Midbrain (tissue), 1 donor: ENCODE results near the gene SPHK2.
A peak's percentile ranks its signal among the peaks of the same experiment; 100 is the strongest.
"Not testable (repeated sequence)": the region's sequence is repeated elsewhere in the genome, so short reads cannot be mapped to it uniquely, and the experiment has no call there.

ENCODE experiments used
- DNase-seq: peaks from one replicate; lab custom pipeline; 2025; lab: John Stamatoyannopoulos, UW

Gene SPHK2

GRCh38 chr19:48618916-48619691 is at the start of gene SPHK2, which contains the start of gene RPL18:
SPHK2 (plus strand) TSS chr19:48619506; CDS start chr19:48620515, 1,009 bp downstream.
RPL18 (minus strand) TSS chr19:48619178; CDS start chr19:48619143, 35 bp downstream.
- peak; percentile 100 for DNase-seq

- DNase-seq = no peak
Observed at GRCh38 chr19:48569814-48570213, 49.5 kb upstream of the SPHK2 start.

- no peak for DNase-seq
Observed at GRCh38 chr19:48571378-48572162, 47.7 kb upstream of the SPHK2 start.

GRCh38 chr19:48573163-48573505 is 46.2 kb upstream of the SPHK2 start:
- DNase-seq = no peak

- no peak for DNase-seq
Observed at GRCh38 chr19:48575931-48576622, 43.2 kb upstream of the SPHK2 start.

GRCh38 chr19:48577908-48578307 is 41.4 kb upstream of the SPHK2 start:
- not testable (repeated sequence) for DNase-seq

- DNase-seq = no peak
Observed at GRCh38 chr19:48578891-48579290, 40.4 kb upstream of the SPHK2 start.

GRCh38 chr19:48582168-48582567 is 37.1 kb upstream of the SPHK2 start:
- DNase-seq = no peak

GRCh38 chr19:48587387-48587786 is 31.9 kb upstream of the SPHK2 start:
- DNase-seq = no peak

GRCh38 chr19:48588670-48589401 is 30.5 kb upstream of the SPHK2 start:
- peak; percentile 75 for DNase-seq

- no peak for DNase-seq
Observed at GRCh38 chr19:48591021-48591420, 28.3 kb upstream of the SPHK2 start.

- no peak for DNase-seq
Observed at GRCh38 chr19:48595171-48595570, 24.1 kb upstream of the SPHK2 start.

- DNase-seq = no peak
Observed at GRCh38 chr19:48595833-48596232, 23.5 kb upstream of the SPHK2 start.

GRCh38 chr19:48596237-48596636 is 23.1 kb upstream of the SPHK2 start:
- no peak for DNase-seq

GRCh38 chr19:48596679-48597465 is 22.4 kb upstream of the SPHK2 start:
- no peak for DNase-seq

- DNase-seq = no peak
Observed at GRCh38 chr19:48598996-48599700, 20.2 kb upstream of the SPHK2 start.

GRCh38 chr19:48600679-48601417 is 18.5 kb upstream of the SPHK2 start:
- no peak for DNase-seq

- DNase-seq = no peak
Observed at GRCh38 chr19:48603001-48603400, 16.3 kb upstream of the SPHK2 start.

- DNase-seq = no peak
Observed at GRCh38 chr19:48603449-48603848, 15.9 kb upstream of the SPHK2 start.

- DNase-seq = no peak
Observed at GRCh38 chr19:48603850-48604249, 15.5 kb upstream of the SPHK2 start.
